Hepatocyte (in vitro differentiated cells): Measurements from ENCODE around the gene IRAK1. TPM values are rescaled to one million over a fixed set of nuclear protein-coding genes. Genes with fewer than 3 reads are reported as not detected.

Experiments
- DNase-seq: peaks from one replicate; pipeline ENCODE4 v3.0.0-alpha.2; 2016; ENCODE audit warnings: low spot score
- H2AFZ ChIP-seq: fragments of 200-600 bp; sonication (generic); 2 replicates; pipeline ENCODE4 v1.6.0; 2016; ENCODE audit warnings: antibody characterized with exemption, mild to moderate bottlenecking
- H3K27ac ChIP-seq: fragments of 200-600 bp; sonication (generic); 2 replicates; pipeline ENCODE4 v1.5.1; 2016; ENCODE audit warnings: mild to moderate bottlenecking
- H3K27me3 ChIP-seq: fragments of 200-600 bp; sonication (generic); 2 replicates; pipeline ENCODE4 v1.6.1; 2016
- H3K36me3 ChIP-seq: fragments of 200-600 bp; sonication (generic); replicated peaks from 2 replicates; pipeline ENCODE4 v1.5.1; 2016; ENCODE audit warnings: low read depth; ENCODE audit not compliant: insufficient read depth
- H3K4me1 ChIP-seq: fragments of 200-600 bp; sonication (generic); 2 replicates; pipeline ENCODE4 v1.5.1; 2016; ENCODE audit warnings: mild to moderate bottlenecking, moderate library complexity; ENCODE audit not compliant: insufficient read depth
- H3K4me2 ChIP-seq: fragments of 200-600 bp; sonication (generic); 2 replicates; pipeline ENCODE4 v1.6.0; 2016
- H3K4me3 ChIP-seq: fragments of 200-600 bp; sonication (generic); 2 replicates; pipeline ENCODE4 v1.5.1; 2016; ENCODE audit warnings: mild to moderate bottlenecking
- H3K79me2 ChIP-seq: fragments of 200-600 bp; sonication (generic); 2 replicates; pipeline ENCODE4 v1.6.0; 2017; ENCODE audit warnings: mild to moderate bottlenecking
- H3K9me2 ChIP-seq: fragments of 200-600 bp; sonication (generic); replicated peaks from 2 replicates; pipeline ENCODE4 v1.6.0; 2017; ENCODE audit warnings: mild to moderate bottlenecking; ENCODE audit not compliant: insufficient read depth
- H3K9me3 ChIP-seq: fragments of 200-600 bp; sonication (generic); 2 replicates; pipeline ENCODE4 v1.5.1; 2016; ENCODE audit warnings: low read depth, mild to moderate bottlenecking
- H4K20me1 ChIP-seq: fragments of 200-600 bp; sonication (generic); 2 replicates; pipeline ENCODE4 v1.6.0; 2016; ENCODE audit warnings: mild to moderate bottlenecking; ENCODE audit not compliant: insufficient read depth, poor library complexity, severe bottlenecking
- EZH2 ChIP-seq: fragments of 200-600 bp; sonication (generic); IDR thresholded peaks from 2 replicates; pipeline ENCODE4 v1.6.1; 2016; ENCODE audit warnings: antibody characterized with exemption, mild to moderate bottlenecking, borderline replicate concordance
- EZH2phosphoT487 ChIP-seq: fragments of 200-600 bp; sonication (generic); IDR thresholded peaks from one replicate; pipeline ENCODE4 v1.6.1; 2018; ENCODE audit warnings: antibody characterized with exemption, mild to moderate bottlenecking, low read depth, moderate library complexity; ENCODE audit not compliant: unreplicated experiment, severe bottlenecking
- WGBS: methylation state at CpG from one replicate; pipeline ENCODE4 v1.1.6; 2016; ENCODE audit warnings: low lambda C conversion rate; ENCODE audit errors: missing lambda C conversion rate; 5-methylcytosine and 5-hydroxymethylcytosine counted together
- polyA plus RNA-seq: library from polyadenylated mRNA; unstranded; fragments of >200 nt; fragmentation: Nextera tagmentation; extraction: Ambion mirVana; gene quantifications from 2 replicates; pipeline ENCODE4 v1.2.1, GENCODE V29; 2016
- total RNA-seq: library from RNA; depleted of rRNA; stranded (reverse); fragments of >200 nt; gene quantifications from 2 replicates; pipeline ENCODE4 v1.2.3, GENCODE V29; 2014
- TF ChIP-seq, protein P1 (sequence below): fragments of 200-600 bp; sonication (generic); IDR thresholded peaks from 2 replicates; pipeline ENCODE4 v1.5.1; 2016; ENCODE audit warnings: antibody characterized with exemption, mild to moderate bottlenecking; ENCODE audit not compliant: poor library complexity

IRAK1 gene
- total and polyA plus RNA-seq, 2 experiments from 2014 or later = 44.1 to 99.4 TPM

DNA sequence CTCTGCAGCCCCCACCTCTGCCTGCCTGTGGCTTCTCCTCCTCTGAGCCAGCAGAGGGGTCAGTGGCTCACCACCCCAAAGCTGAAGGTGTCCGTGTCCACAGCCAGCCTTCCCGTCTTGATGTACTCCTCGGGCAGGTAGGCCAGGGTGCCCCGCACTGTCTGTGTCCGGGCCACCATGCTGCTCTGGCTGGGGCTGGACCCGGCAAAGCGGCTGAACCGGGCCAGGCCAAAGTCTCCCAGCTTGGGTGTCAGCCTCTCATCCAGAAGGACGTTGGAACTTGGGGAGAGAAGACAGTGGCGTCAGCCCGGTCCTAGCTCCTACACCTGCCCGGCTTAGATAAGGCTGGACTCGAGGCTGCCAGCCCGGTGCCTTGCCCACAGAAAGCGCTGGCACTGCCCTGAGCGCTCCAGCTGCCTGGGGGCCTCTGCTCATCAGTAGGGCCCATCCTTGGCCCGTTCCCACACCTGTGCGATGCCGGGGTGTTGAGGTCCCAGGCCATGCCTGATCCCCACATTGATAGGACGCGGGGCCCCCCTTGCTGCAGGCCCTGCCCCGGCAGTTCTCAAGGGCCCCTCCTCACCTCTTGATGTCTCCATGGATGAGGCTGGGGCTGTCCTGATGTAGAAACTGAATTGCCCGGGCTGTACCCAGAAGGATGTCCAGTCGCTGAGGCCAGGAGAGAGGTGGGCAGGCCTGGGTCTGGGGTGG, 3.2 kb downstream of the IRAK1 start:
- H3K79me2 ChIP-seq = no peaks in the 10 kb centered on the region
- DNase-seq = no peak
- H3K9me2 ChIP-seq = no peaks in the 10 kb centered on the region
- no peak overlapping the region for H3K4me2 ChIP-seq
- 89% methylated on average over 24 of the region's 24 CpGs for WGBS
- no peaks in the 10 kb centered on the region for H3K9me3 ChIP-seq
- H3K4me3 ChIP-seq = no peak overlapping the region
- peaks cover 10% of the 10 kb centered on the region for H3K4me1 ChIP-seq
- H4K20me1 ChIP-seq = no peaks in the 10 kb centered on the region
- H3K36me3 ChIP-seq = no peaks in the 10 kb centered on the region
- no peak overlapping the region for H2AFZ ChIP-seq
- no peaks in the 10 kb centered on the region for H3K27me3 ChIP-seq
- H3K27ac ChIP-seq = no peak overlapping the region
- TF ChIP-seq EZH2 (no peak), EZH2phosphoT487 (no peak)
- TF ChIP-seq, protein P1, sequence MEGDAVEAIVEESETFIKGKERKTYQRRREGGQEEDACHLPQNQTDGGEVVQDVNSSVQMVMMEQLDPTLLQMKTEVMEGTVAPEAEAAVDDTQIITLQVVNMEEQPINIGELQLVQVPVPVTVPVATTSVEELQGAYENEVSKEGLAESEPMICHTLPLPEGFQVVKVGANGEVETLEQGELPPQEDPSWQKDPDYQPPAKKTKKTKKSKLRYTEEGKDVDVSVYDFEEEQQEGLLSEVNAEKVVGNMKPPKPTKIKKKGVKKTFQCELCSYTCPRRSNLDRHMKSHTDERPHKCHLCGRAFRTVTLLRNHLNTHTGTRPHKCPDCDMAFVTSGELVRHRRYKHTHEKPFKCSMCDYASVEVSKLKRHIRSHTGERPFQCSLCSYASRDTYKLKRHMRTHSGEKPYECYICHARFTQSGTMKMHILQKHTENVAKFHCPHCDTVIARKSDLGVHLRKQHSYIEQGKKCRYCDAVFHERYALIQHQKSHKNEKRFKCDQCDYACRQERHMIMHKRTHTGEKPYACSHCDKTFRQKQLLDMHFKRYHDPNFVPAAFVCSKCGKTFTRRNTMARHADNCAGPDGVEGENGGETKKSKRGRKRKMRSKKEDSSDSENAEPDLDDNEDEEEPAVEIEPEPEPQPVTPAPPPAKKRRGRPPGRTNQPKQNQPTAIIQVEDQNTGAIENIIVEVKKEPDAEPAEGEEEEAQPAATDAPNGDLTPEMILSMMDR = no peak

DNA sequence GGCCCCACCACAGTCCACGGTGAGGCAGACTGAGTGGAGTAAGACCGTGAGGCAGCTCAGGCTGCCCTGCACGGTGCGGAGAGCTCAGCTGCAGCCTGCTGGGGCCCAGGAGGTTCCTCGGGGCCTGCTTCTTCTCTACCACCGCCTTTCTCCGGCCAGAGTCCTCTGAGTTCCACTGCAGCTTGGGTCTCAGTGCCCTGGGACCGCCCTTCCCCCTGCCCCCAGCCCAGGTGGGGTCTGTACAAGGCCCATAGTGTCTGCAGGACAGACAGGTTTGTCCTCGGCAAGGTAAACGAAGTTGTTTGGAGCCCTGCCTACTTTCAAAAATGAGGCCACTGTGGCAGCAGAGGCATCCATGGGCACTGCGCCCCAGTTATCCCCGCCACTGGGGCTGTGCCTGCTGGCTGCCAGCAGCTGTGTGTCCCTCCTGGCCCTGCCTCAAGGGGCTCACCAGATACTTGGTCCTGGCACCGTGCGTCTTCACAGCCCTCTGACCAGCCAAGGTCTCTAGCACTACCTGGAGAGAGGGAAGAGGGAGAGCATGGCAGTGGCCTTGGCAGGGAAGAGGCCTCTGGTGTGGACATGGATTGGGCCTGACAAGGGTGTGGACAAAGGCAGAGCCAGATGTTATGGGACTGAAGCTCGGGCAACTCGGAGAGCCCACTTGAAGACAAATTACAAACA, 4.0 kb downstream of the IRAK1 start:
- Histone ChIP-seq H3K9me3 (no peaks in the 10 kb centered on the region), H3K36me3 (no peaks in the 10 kb centered on the region), H3K9me2 (no peaks in the 10 kb centered on the region), H3K4me3 (no peak overlapping the region), H3K4me1 (peaks cover 7% of the 10 kb centered on the region), H3K27me3 (no peaks in the 10 kb centered on the region), H3K27ac (no peak overlapping the region), H3K4me2 (no peak overlapping the region), H2AFZ (no peak overlapping the region), H4K20me1 (no peaks in the 10 kb centered on the region), H3K79me2 (no peaks in the 10 kb centered on the region)
- TF ChIP-seq EZH2 = no peak
- TF ChIP-seq, protein P1 = no peak
- no peak for TF ChIP-seq EZH2phosphoT487
- 82% methylated on average over 16 of the region's 16 CpGs for WGBS
- DNase-seq = no peak

DNA sequence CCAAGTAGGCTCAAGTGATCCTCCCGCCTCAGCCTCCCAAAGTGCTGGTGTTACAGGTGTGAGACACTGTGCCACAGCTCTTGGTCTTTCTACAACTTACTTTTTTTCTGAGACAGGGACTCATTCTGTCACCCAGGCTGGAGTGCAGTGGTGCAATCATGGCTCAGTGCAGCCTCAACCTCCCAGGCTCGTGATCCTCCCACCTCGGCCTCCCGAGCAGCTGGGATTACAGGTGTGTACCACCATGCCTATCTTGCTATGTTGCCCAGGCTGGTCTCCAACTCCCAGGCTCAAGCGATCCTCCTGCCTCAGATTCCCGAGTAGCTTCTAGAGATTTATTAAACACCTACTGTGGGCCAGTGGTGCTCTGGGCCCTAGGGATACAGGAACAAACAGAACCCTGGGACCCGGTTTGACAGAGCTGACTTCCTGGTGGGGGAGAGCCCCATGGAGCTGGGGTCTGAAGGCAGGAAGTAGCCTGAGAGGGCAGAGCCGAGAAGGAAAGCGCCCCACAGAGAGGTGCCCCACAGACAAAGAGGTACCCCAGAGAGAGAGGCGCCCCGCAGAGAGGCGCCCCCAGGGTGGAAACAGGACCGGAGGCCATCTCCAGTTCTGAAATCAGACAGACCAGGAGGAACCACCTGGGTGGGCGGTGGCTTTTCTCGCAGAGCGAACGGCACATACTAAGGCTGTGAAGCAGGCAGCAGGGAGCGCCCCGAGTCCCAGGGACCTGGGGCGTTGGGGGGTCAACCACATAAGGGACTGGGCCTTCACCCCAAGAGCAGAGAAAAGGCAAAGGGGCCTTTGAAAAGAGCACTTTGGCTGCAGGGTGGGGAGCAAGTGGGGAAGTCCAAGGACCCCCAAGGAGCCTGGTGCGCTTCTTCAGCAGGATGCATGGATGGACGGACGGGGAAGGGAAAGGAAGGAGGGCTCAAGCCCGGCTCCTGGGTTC, 5.0 kb downstream of the IRAK1 start:
- TF ChIP-seq EZH2phosphoT487 (no peak), EZH2 (no peak)
- TF ChIP-seq, protein P1 = no peak
- Histone ChIP-seq H3K27ac (no peak overlapping the region), H3K4me1 (no peaks in the 10 kb centered on the region), H3K27me3 (no peaks in the 10 kb centered on the region), H3K79me2 (no peaks in the 10 kb centered on the region), H4K20me1 (no peaks in the 10 kb centered on the region), H2AFZ (no peak overlapping the region), H3K9me3 (no peaks in the 10 kb centered on the region), H3K9me2 (no peaks in the 10 kb centered on the region), H3K4me2 (no peak overlapping the region), H3K36me3 (no peaks in the 10 kb centered on the region), H3K4me3 (no peak overlapping the region)
- no peak for DNase-seq
- 88% methylated on average over 24 of the region's 24 CpGs for WGBS
